GM21529 (cell line): ENCODE data around the gene IFITM2.
"Not testable (repeated sequence)": the region's sequence is repeated elsewhere in the genome, so short reads cannot be mapped to it uniquely, and the experiment has no call there.

Source experiments
- ATAC-seq: cut with Tn5 transposase; IDR thresholded peaks from one replicate; pipeline ENCODE4 v1.9.1; 2021; ENCODE audit not compliant: unreplicated experiment

IFITM2 gene

DNA sequence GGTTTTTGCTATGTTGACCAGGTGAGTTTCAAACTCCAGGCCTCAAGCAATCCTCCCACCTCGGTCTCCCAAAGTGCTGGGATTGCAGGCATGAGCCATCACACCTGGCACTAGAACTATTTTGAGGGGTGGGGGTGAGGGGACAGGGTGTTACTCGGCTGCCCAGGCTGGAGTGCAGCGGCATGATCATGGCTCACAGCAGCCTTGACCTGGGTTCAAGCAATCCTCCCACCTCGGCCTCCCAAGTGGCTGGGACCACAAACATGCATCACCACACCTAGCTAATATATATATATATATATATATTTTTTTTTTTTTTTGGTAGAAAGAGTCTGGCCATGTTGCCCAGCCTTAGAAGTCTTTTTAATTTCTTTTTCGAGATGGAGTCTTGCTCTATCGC is 30.1 kb downstream of the IFITM2 start:
- ATAC-seq = no peak

- ATAC-seq = no peak
These were observed 32.3 kb downstream of the IFITM2 start for GRCh38 chr11:339963-340362.

DNA sequence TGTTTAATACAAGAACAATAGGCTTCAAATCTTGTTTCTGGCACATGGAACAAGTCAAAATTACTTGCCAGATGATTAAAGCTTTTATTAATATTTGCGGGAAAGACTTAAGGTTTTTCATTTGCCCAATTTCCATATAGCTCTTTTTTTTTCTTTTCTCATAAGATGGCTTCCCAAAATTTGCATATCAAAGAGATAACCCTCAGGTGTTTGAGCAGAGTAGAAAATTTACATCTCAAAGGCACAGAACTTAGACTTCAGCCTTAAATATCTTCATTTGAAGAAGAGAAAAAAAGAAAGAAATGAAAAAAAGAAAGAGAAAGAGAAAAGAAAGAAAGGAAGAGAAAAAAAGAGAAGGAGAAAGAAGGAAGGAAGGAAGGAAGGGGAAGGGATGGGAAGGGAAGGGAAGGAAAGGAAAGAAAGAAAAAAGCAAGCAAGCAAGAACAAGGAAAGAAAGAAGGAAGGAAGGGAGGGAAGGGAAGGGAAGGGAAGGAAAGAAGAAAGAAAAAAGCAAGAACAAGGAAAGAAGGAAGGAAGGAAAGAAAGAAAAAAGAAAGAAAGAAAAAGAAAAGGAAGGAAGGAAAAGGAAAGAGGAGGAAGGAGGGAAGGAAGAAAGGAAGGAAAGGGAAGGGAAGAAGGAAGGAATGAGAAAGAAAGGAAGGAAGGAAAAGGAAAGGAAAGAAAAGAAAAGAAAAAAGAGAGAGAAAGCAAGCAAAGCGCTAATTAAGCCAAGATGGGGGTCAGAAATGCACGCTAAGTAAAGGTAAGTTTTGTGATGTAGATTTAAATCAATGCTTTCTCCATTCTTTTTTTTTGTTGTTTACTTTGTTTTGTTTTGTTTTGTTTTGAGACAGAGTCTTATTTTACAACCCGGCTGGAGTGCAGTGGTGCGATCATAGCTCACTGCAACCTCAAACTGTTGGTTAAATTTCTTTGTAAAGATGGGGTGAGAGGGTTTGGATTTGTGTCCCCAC is 33.2 kb downstream of the IFITM2 start:
- ATAC-seq = no peak

GRCh38 chr11:342328-342727 is 34.7 kb downstream of the IFITM2 start:
- ATAC-seq = no peak

- no peak for ATAC-seq
These were observed 37.4 kb downstream of the IFITM2 start for GRCh38 chr11:344836-345578.

DNA sequence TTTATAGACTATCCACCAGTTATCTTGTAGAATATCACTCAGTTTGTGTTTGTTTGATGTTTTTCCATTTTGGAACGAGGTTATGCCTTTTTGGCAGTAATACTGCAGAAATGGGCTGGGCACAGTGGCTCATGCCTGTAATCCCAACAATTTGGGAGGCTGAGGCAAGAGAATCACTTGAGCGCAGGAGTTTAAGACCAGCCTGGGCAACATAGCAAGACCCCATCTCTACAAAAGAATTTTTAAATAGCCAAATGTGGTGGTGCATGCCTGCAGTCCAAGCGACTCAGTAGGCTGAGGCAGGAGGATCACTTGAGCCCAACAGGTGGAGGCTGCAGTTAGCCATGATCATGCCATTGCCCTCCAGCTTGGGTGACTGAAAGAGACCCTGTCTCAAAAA is 38.9 kb downstream of the IFITM2 start:
- ATAC-seq = no peak

DNA sequence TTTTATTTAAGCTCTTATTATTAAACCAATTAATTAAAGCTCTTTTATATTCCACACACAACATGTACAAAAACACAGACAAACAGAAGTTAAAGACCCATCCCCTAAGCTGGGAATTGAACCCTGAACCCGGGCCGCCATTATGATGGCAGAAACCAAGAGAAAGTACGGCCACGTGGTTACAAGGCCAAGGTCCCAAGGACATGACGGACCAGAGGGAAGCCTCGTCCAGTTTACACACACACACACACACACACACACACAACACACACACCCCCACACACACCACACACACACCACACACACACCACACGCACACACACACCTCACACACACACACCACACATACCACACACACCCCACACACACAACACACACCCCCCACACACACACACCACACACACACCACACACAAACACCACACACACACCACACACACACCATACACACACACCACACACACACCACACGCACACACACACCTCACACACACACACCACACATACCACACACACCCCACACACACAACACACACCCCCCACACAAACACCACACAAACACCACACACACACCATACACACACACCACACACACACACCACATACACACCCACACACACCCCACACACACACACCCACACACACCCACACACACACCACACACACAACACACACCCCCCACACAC is 41.8 kb downstream of the IFITM2 start:
- not testable (repeated sequence) for ATAC-seq

GRCh38 chr11:350033-350722 is 42.6 kb downstream of the IFITM2 start:
- ATAC-seq = not testable (repeated sequence)

DNA sequence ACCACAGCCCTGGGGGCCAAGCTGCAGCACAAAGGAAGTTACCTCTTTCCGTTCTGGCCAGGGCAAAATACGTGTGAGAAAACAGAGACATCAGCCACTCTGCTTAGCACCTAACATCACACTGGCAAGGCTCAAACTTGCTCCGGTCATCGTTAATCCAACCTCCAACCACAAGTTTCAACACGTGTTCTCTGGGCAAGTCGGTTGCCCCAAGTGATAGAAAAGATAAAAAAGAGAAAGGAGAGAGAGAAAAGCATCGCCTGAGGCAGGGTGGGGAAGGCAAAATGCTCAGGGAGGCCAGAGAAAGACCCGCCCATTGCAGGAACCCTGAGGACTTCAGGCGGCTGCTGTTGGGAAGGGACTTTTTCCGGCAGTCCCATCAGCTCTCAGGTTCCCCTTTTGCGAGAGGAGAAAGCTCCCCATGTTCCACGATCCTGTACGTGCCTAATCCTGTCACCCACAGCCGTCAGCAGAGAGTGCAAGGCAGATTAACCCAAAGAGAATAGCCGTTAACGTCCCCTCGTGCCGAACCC is 43.2 kb downstream of the IFITM2 start:
- ATAC-seq = peak; percentile 38

- ATAC-seq = no peak
These were observed 43.8 kb downstream of the IFITM2 start for GRCh38 chr11:351411-351810.

DNA sequence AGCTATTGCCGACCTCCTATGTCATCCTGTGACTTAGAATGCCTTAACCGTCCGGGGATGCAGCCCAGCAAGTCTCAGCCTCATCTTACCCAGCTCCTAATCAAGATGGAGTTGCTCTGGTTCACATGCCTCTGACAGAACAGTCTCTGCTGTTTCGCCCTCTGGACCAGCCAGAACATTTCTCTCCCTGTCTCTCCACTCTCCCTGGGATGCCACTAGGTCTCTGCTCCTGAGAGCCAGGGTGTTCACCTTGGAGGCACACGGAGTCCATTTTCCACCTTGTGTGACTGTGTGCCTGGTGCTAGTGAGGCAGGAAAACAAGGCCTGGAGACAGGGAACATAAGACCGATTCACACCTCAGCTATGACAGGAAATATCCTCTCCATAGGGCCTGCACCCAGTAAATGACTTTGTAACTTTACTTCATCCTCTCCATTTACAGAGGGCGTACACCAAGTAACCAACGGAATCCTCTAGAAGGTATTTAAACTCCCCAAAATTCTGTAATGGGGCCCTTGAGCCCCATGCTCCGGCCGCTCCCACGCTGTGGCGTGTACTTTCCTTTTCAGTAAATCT is 44.9 kb downstream of the IFITM2 start:
- no peak for ATAC-seq

DNA sequence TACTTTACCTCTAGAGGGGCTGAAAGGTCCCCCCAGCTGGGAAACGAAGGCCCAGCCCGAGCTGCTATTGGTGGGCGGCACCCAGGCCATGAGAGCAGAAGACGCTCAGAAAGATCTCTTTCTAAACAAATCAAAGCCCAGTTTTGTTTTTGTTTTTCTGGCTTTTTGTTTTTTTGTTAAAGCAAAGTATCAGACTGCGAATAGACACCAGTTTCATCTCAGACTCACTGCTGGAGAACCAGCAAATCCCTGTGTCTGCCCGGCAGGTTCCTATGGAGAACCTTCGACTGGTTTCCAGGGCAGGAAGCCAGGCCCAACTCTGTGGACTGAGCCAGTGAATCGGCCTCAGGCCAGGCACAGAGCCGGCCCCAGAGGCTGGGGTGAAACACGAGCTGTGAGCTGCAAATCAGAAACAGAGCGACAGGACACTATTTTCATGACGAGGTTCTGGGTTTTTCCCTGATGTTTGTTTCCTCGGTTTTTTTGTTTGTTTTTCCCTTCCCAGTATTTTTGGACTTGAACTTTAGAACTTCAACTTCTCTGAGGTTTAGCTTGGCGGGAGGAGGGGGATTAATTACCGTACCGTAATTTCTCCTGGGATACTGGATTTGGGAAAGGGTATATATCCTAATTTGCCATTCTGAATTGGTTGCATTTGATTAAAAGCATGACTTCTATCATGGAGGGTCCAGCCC is 45.7 kb downstream of the IFITM2 start:
- ATAC-seq = no peak

DNA sequence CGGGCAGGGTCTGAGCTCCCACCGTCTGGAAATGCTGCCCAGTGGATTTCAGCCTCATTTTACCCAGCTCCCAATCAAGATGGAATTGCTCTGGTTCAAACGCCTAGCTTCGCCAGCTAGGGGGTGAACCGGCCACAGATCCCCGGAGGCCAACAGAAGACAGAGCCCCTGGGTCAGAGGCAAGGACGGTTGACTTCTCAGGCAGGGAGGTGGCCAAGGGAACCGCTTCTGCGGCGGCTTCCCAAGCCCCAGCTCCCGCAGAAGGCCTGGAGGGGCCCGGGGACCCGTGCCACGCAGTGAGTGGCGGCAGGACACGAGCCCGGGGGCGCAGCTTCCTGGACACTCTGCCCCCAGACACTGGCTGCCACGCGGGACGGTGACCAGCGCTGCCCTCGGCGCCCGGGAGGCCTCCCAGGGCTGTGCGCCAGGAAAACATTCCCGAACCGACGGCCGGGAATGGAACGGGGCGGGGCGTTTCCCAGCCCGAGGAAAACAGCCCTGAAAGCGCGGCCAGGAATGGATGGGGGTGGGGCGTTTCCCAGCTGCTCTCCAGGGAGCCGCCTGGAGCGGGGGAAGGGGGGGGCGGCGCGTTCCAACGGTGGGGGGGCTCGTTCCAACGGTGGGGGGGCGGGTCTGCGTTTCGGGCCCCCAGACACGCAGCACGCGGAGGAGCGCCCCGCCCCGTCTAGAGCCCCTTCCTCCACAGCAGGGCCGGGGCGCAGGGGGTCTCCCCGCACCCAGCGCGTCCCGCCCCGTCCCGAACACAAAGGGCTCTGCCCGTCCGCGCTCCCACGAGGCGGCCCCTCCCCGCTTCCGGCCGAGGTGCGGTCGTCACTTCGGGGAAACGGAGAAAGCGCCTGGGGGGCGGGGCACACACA is 48.2 kb downstream of the IFITM2 start:
- peak; percentile 69 for ATAC-seq

GRCh38 chr11:356610-357009 is 49.0 kb downstream of the IFITM2 start:
- no peak for ATAC-seq

DNA sequence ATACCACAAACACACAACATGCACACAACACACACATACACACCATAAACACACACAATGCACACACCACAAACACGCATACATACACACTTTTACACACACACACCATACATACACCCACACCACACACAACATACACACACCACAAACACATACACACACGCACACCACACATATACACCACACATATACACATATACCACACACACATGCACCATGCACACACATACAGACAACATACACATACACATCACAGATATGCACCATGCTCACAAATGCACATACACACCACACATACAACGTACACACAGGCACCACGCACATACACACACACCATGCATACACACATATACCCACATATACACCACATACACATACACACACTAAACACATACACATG is 50.0 kb downstream of the IFITM2 start:
- ATAC-seq = no peak

- ATAC-seq = no peak
These were observed 50.6 kb downstream of the IFITM2 start for GRCh38 chr11:358129-358800.
